ENCODE measurements around the gene VTI1A.

The VTI1A gene

DNA sequence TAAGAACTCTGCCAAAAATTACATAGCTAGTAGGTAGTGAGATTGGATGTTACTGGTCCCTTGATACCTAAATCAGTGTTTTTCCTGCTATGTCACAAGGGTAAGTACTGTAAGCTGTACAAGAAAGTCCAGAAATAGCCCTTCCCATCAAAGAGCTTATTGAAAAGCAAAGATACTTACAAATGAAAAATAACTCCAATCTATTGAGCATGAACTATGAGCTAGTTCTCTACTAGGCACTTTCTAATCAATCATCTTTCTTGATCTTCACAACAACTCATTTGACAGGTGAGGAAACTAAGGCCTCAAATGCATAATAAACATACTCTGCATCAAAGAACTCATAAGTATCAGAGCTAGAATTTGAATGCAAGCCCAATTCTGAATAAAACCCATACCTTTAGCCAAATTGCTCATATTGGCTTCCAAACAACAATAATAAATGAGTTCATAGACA is 253.2 kb downstream of the VTI1A start:
- H3K4me3 ChIP-seq (ENCODE audit: low read length), result no peak overlapping the region
- no peak for DNase-seq (ENCODE audit: low read depth)
- TF ChIP-seq CTCF (conservative IDR thresholded peaks at IDR 0.05; ENCODE audit: low read length), result no peak

GRCh38 chr10:112701211-112701877 is 254.3 kb downstream of the VTI1A start:
- H3K4me3 ChIP-seq (ENCODE audit: low read length), result no peak overlapping the region
- no peak for DNase-seq (ENCODE audit: low read depth)
- no peak for TF ChIP-seq CTCF (conservative IDR thresholded peaks at IDR 0.05; ENCODE audit: low read length)

GRCh38 chr10:112701878-112702255 is 254.9 kb downstream of the VTI1A start:
- no peak for TF ChIP-seq CTCF (conservative IDR thresholded peaks at IDR 0.05; ENCODE audit: low read length)
- no peak overlapping the region for H3K4me3 ChIP-seq (ENCODE audit: low read length)
- no peak for DNase-seq (ENCODE audit: low read depth)

GRCh38 chr10:112706577-112706976 is 259.6 kb downstream of the VTI1A start:
- DNase-seq (ENCODE audit: low read depth), result no peak
- H3K4me3 ChIP-seq (ENCODE audit: low read length), result no peak overlapping the region
- TF ChIP-seq CTCF (conservative IDR thresholded peaks at IDR 0.05; ENCODE audit: low read length), result no peak

DNA sequence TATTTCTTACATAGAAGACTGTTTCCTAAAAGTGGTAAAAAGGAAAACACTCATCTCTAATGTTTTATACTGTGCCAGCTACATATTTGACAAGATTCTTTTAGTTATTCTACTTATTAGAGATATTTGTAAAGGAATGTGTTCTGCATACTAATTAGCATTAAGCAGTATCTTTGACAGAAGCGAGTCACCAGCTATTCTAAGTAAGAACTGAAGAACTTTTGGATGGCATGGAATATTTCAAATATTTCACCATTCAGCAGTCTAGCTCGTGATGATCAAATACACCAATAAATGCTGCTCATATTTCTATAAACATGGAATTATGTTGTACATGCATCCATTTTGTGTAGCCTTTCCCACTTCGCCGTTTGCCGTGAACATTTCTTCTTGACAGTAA is 261.4 kb downstream of the VTI1A start:
- DNase-seq (ENCODE audit: low read depth), result no peak
- TF ChIP-seq CTCF (conservative IDR thresholded peaks at IDR 0.05; ENCODE audit: low read length), result no peak
- H3K4me3 ChIP-seq (ENCODE audit: low read length), result no peak overlapping the region

GRCh38 chr10:112710528-112710927 is 263.5 kb downstream of the VTI1A start:
- TF ChIP-seq CTCF (conservative IDR thresholded peaks at IDR 0.05; ENCODE audit: low read length), result no peak
- H3K4me3 ChIP-seq (ENCODE audit: low read length), result no peak overlapping the region
- DNase-seq (ENCODE audit: low read depth), result no peak

DNA sequence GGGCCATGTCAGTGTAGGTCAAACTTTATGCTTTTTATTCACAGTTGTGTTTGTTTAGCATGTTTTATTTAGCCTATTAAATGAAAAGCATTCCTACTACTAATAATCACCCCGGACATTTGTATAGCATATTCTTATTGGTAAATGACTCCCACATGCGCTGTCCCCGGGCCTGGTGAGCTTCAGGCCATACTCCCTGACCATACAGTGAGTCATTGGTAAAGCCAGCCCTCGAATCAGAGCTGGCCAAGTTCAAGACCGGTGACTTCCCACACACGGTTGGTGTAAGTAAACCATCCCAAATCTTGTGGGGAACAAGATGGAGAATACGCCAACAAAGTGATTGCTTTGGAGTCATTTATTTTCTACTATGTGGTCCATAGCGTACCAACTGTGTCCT is 264.4 kb downstream of the VTI1A start:
- no peak overlapping the region for H3K4me3 ChIP-seq (ENCODE audit: low read length)
- no peak for DNase-seq (ENCODE audit: low read depth)
- no peak for TF ChIP-seq CTCF (conservative IDR thresholded peaks at IDR 0.05; ENCODE audit: low read length)

Data from AG10803 (cell line).